ENCODE measurements around the gene CD82.

The CD82 gene

DNA sequence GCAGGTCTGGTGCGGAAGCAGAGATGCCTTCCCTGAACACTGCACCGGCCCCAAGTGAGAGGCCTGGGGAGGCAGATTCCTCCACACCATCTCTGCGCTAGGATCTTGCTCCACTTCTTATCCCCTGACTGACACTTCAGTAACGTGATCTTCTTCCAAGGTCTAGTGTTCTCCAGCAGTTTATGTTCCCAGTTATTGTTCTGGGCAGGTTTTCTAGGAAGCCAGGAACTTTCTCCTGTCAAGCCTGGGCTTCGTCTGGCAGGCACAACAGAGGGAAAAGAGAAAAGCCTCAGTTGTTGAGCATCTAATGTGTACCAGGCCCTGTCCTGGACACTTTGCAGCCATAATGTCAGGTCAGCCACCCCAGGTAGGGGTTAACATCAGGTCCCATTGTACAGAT, 10.5 kb downstream of the CD82 start:
- no peak for DNase-seq (ENCODE audit: low read depth)

DNA sequence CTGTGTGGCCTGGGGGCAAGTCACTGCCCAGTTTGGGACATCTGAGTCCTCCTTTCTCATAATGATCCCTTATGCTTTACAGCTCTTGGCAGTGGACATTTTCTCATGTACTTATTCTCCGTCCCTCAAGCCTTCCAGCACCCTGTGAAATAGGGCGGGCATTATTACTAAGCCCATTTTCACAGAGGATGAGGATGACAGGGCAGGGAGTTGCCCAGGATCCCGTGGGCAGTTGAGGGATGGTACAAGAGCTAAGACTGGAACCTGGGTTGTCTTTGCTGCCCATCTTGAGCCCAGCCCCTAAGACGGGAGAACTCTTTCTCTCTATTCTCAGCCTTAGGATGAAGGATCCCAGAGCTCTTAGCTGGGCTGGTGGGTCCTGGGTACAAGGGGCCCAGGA, 11.2 kb downstream of the CD82 start:
- DNase-seq (ENCODE audit: low read depth): no peak

GRCh38 chr11:44577231-44577830, 11.9 kb downstream of the CD82 start:
- DNase-seq (ENCODE audit: low read depth): no peak

DNA sequence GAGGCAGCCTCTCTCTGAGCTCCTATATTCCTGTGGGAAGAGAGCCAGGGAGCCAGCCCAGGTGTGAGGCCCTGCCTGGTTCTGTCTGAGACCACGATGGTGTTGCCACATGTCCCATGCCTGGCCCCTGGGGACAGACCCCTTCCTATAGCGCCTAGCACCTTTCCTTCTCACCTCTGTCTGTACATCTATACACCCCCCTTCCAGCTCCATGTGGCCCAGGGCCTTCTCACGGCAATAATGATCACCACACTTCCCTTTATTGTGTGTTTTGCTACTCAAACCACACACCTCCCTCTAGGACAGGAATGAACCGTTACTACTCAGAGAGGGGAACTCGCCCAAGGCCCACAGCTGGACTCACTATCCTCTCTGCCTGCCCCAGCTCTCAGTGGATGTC, 12.8 kb downstream of the CD82 start:
- DNase-seq (ENCODE audit: low read depth): no peak

DNA sequence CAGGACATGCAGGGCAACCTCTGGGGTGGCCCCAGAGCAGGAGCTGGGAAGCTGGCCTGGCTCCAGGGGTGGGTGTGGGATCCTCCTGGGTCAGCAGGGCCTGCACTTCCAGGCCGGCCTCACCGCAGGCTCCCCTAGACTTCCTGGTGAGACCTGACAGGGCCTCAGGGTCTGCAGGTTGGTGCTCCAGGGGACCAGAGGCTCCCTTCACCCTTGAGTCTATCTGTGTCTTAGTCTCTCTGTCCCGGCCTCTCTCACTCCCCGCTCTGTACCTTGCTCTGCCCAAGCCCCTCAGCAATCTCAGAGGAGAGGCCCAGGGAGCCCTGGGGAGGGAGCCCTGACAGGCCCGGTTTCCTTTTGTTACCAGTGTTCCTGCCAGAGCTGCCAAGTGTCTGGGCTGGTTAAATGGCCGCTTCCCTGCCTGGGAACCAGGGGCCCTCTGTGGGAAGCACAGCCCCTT, 13.9 kb downstream of the CD82 start:
- DNase-seq (ENCODE audit: low read depth): no peak

GRCh38 chr11:44580701-44581100, 15.2 kb downstream of the CD82 start:
- DNase-seq (ENCODE audit: low read depth): no peak

- DNase-seq (ENCODE audit: low read depth): no peak
These were observed 15.8 kb downstream of the CD82 start for GRCh38 chr11:44581246-44581645.

- no peak for DNase-seq (ENCODE audit: low read depth)
These were observed 17.3 kb downstream of the CD82 start for GRCh38 chr11:44582641-44583352.

GRCh38 chr11:44583353-44583669, 17.8 kb downstream of the CD82 start:
- no peak for DNase-seq (ENCODE audit: low read depth)

GRCh38 chr11:44585421-44585820, 20.0 kb downstream of the CD82 start:
- no peak for DNase-seq (ENCODE audit: low read depth)

- no peak for DNase-seq (ENCODE audit: low read depth)
These were observed 23.8 kb downstream of the CD82 start for GRCh38 chr11:44589301-44589700.

DNA sequence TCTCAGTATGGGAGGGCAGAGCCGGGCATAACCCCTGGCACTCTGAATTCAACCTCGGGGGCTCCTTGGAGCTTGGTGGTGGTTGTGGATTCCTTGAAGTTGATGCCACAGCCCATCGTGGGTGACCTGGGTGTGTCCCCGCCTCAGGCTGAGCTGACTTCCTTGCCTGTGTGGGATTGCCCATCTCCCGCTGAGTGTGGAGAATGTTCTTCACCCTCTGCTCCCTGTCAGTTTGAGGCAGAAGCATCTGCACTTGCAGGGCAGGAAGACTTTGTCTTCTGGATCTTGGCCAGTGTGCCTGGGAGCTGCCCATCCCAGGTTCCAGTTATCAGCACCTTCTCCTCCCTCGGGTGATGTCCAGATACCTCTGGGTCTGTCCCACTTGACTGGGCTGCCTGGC, 25.3 kb downstream of the CD82 start:
- DNase-seq (ENCODE audit: low read depth): no peak

DNA sequence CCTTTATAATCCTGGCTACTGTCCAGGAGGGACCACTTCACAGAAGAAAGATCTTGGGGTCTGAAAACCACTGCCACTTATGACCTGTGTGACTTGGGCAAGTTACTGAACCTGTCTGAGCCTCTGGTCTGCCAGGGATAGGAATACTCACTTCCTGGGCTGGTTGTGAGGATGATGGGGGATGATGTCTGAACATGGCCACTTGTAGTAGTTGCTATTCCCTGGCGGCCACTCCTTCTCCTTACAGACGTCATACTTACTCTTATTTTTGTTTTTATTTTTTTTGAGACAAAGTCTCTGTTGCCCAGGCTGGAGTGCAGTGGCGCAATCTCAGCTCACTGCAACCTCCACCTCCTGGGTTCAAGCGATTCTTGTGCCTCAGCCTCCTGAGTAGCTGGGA, 26.1 kb downstream of the CD82 start:
- DNase-seq (ENCODE audit: low read depth): no peak

DNA sequence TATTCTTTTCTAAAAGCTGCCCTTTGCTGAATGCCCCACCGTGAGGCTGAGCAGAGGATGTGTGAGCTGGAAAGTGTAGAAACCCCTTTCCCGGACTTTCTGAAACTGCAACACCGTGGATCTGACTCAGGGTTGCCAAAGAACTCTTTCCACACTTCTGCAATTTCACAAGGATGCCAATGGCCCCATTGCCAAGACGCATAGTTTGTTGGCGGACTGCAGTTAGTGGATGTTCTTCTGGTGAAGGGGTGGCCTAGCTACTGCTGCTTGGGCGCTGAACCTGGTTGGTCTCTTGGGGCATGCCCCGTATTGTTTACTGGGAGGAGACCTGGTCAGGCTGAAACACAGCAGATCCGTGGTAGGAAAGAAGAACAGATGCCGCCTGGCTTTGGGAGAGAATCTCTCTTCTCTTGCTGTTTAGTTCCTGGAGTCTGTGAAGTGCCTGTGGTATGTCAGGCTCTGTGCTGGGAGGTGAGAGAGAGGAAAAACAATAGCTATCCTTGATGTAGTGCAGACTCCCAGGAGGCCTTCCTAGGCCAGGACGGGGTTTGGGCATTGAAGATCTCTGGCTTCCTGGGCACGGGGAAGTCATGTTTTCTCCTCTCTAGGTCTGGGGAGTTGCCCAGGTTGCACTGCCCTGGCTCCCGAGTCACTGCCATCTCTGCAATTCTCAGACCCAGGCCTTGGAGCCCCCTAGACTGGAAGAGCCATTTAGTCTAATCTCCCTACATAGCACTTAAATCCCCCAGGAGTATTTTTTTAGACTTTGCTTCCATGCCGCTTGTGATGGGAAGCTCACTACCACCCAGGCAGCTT, 26.9 kb downstream of the CD82 start:
- DNase-seq (ENCODE audit: low read depth): no peak

DNA sequence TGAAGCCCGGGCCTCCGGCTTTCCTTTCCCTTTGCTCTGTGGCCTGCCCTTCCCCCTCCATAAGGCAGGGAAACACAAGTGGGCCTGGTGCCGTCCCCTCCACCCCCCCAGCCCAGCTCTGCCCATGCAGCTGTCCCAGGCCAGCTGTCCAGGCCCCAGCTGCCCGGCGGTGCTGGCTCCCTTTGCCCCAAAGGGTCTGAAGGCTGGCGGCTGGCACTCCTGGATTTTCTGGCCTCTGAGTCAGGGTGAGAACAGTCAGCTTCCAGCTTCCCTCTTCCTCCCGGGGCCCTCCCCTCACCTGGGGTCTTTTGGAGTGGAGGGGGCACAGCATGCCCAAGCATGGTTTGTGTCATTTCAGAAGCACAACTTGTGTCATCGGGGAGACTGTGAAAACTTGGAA, 27.8 kb downstream of the CD82 start:
- no peak for DNase-seq (ENCODE audit: low read depth)

DNA sequence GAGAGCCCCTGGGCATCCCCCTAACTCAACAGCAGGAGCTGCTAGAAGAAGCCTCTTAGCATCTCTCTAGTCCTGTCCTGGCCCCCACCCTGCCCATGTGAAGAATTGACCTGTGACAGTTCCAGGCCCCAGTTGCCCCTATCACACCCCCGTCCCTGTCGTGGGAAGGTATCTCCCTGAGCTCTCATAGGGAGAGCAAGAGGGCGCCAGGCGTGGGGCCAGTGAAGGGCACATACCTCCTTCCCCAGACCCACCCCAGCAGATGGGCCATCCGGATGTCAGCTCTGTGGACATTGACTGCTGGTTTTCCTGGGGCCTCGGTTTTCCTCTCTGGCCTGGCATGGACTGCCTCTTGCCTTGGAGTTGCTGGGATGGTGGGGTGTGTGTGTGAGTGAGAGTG, 29.5 kb downstream of the CD82 start:
- no peak for DNase-seq (ENCODE audit: low read depth)

GRCh38 chr11:44595964-44596381, 30.5 kb downstream of the CD82 start:
- no peak for DNase-seq (ENCODE audit: low read depth)

DNA sequence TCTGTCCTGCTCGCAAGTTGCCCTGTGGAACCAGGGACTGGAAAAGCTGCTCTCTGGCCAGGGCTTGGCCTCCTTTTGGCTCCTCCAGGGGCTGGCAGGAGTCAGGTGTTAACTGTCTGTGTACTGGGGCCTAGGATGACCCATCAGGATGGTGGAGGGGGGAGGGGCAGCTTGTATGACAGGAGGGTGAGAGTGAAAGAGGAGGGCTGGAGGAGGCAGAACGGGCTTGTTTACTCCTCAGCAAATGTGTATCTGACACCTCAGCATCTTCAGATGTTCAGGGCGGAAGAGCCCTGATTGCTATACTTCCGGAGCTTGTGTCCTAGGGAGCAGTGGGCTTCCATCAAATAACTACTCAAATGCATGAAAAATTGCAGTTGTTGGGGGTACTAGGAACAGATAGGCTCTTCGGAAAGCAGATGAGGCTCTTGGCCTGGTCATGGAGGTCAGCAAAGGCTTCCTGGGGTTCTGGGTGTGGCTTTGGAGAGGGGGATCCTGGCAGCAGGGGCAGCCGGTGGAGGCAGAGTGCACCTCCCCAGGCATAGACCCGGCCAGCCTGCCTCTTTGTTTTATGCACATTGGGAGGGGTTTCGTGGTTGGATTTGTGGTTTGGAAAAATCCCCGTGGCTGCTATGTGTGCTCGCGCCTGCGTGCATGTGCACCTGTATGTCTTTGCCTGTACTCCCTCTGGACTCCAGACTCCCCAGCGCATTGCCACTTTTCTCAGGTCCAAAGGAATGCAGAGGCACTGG, 31.2 kb downstream of the CD82 start:
- no peak for DNase-seq (ENCODE audit: low read depth)

GRCh38 chr11:44597358-44598012, 32.0 kb downstream of the CD82 start:
- no peak for DNase-seq (ENCODE audit: low read depth)

DNA sequence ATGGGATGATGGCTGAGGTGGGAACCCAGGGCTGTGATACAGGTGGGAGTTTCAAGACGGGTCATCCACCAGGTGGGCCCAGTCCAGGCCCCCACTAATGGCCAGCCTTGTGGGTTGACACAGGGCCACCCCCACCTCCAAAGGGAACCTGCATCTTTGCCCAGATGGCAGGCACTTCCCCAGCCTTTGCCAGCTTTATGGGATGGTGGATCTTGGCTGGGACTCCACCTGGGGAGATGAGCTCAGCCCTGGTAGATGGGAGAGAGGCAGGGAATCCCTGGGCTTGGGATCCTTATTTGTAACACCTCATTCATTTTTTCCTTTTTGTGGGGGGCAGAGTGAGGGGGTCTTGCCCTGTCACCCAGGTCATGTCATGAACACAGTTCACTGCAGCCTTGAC, 33.4 kb downstream of the CD82 start:
- DNase-seq (ENCODE audit: low read depth): no peak

- no peak for DNase-seq (ENCODE audit: low read depth)
These were observed 34.8 kb downstream of the CD82 start for GRCh38 chr11:44600261-44600660.

GRCh38 chr11:44600839-44601383, 35.4 kb downstream of the CD82 start:
- no peak for DNase-seq (ENCODE audit: low read depth)
